ENCODE data around the gene NUCB1. TPM values are rescaled to one million over a fixed set of nuclear protein-coding genes. Genes with fewer than 3 reads are reported as not detected.

The NUCB1 gene
- total and polyA plus RNA-seq, 9 of the 15 experiments (the other 6 are each of a cell fraction or from before 2014, with no cell fraction given), result 3.1 to 153 (median 71.7) TPM

DNA sequence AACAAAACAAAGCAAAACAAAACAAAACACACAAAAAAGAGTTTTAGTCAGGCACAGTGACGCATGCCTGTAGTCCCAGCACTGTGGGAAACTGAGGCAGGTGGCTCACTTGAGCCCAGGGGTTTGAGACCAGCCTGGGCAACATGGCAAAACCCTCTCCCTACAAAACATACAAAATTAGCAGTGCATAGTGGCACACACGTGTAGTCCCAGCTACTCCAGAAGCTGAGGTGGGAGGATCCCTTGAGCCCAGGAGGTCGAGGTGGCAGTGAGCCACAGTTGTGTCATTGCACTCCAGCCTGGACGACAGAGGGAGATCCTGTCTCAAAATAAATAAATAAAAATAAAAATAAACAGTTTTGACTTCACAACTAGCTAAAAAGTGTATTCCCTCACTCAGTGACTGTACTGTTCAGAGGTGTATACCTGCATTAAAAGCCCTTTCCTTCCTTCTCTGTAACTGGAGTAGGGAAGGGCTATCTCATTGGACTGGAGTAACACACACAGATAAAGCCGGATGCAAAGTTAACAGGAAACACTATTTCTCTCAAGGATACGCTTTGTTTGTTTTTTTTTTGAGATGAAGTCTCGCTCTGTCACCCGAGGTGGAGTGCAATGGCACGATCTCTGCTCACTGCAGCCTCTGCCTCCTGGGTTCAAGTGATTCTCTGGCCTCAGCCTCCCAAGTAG, 50.9 kb downstream of the NUCB1 start:
- ChIA-PET CTCF (ENCODE audit: low intra/inter-chr PET ratio) (no interaction called here), POLR2A (interaction anchor here (0.6 to 3.7 kb wide), 7 partner anchors 10 to 79 kb away, joined by 3 to 29 read pairs (median 5); partner anchors contain the start of genes FTL and PPP1R15A)
- peak in 2 of 4 experiments; percentile 44 to 52 for DNase-seq (ENCODE audit: extremely low read depth in 1 of 4, low spot score in 3 of 4)
- no peak overlapping the region for H3K4me3 ChIP-seq
- FAIRE-seq, result peak; percentile 23
- in situ Hi-C loops (cut with MboI), result no loop called here
- peaks cover 31 to 46% of the 10 kb centered on the region in 2 experiments; a peak in 4 of 5 replicates for H3K4me1 ChIP-seq (replicated peaks in 1 of 2; ENCODE audit: control insufficient read depth in 2 of 2, insufficient read depth in 2 of 2, low read length in 2 of 2)
- H3K36me3 ChIP-seq (ENCODE audit: control insufficient read depth, insufficient read depth, low read length), result peaks cover 2% of the 10 kb centered on the region; the same call in 1 of the 3 replicates
- H2AFZ ChIP-seq (ENCODE audit: low read depth, low read length), result peak overlapping the region; percentile 85
- peak; percentile 49 for ATAC-seq
- H4K20me1 ChIP-seq (replicated peaks; ENCODE audit: control insufficient read depth, insufficient read depth, low read length), result no peaks in the 10 kb centered on the region
- intact Hi-C loops (cut with micrococcal nuclease), result no loop called here
- peak overlapping the region; percentile 70 for H3K27ac ChIP-seq (ENCODE audit: extremely low read depth, low read depth, low read length)
- no TSS peak for BruUV-seq (replicated peaks)
- WGBS (ENCODE audit: insufficient coverage, low coverage, missing lambda C conversion rate), result 13% methylated on average over 9 of the region's 9 CpGs
- H3K79me2 ChIP-seq (ENCODE audit: control insufficient read depth, insufficient read depth, low read length), result peaks cover 12% of the 10 kb centered on the region
- peak overlapping the region; percentile 56 for H3K4me2 ChIP-seq (ENCODE audit: insufficient read depth, low read length)
- no peaks in the 10 kb centered on the region for H3K9me1 ChIP-seq (ENCODE audit: control insufficient read depth, insufficient read depth, low read length)
- peak overlapping the region in 1 of 2 experiments; percentile 45; a peak in 2 of 4 replicates for H3K9ac ChIP-seq (ENCODE audit: insufficient read depth in 1 of 2, low read depth in 2 of 2, low read length in 2 of 2)
- no peaks in the 10 kb centered on the region for H3K27me3 ChIP-seq (ENCODE audit: control insufficient read depth in 2 of 2, insufficient read depth in 2 of 2, low read length in 2 of 2)
- peaks cover 11% of the 10 kb centered on the region for H3K9me3 ChIP-seq (replicated peaks; ENCODE audit: control insufficient read depth, insufficient read depth, low read depth, low read length)
- TF ChIP-seq RBBP5 (IDR thresholded peaks at IDR 0.05; ENCODE audit: borderline replicate concordance, insufficient read depth, low read length, poor library complexity, severe bottlenecking) (no peak), LEF1 (IDR thresholded peaks at IDR 0.05) (peak; percentile 40), NONO (IDR thresholded peaks at IDR 0.05; ENCODE audit: low read depth in 2 of 2, low read length in 1 of 2) (no peak), ZNF444 (CRISPR knock-in tag; IDR thresholded peaks at IDR 0.05) (peak; percentile 53; the same call in 1 of the 2 replicates), SMARCA4 (IDR thresholded peaks at IDR 0.05) (peak; percentile 56; the same call in 1 of the 2 replicates), JUND (IDR thresholded peaks at IDR 0.05; ENCODE audit: borderline replicate concordance, low read depth, low read length) (no peak), JUND (tag; IDR thresholded peaks at IDR 0.05; ENCODE audit: borderline replicate concordance, low read depth, low read length) (no peak), XRCC5 (IDR thresholded peaks at IDR 0.05; ENCODE audit: low read depth, low read length) (no peak), FOXK2 (conservative IDR thresholded peaks at IDR 0.05 in 1 of 2, IDR thresholded peaks at IDR 0.05 in 1 of 2; ENCODE audit: low read depth in 2 of 2) (peak in 1 of 2 experiments; percentile 33; a peak in 1 of 4 replicates), SAFB2 (IDR thresholded peaks at IDR 0.05; ENCODE audit: borderline replicate concordance, low read depth, low read length, severe bottlenecking) (no peak), ZNF12 (CRISPR knock-in tag; IDR thresholded peaks at IDR 0.05) (no peak), RCOR1 (IDR thresholded peaks at IDR 0.05; ENCODE audit: borderline replicate concordance in 1 of 2, low read depth in 2 of 2, low read length in 2 of 2) (peak in 1 of 2 experiments; percentile 7; a peak in 1 of 4 replicates), BCOR (IDR thresholded peaks at IDR 0.05) (peak; percentile 80; the same call in 1 of the 2 replicates)
- TF ChIP-seq, protein P1, sequence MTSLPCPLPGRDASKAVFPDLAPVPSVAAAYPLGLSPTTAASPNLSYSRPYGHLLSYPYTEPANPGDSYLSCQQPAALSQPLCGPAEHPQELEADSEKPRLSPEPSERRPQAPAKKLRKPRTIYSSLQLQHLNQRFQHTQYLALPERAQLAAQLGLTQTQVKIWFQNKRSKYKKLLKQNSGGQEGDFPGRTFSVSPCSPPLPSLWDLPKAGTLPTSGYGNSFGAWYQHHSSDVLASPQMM (CRISPR knock-in tag; IDR thresholded peaks at IDR 0.05), result no peak
- TF ChIP-seq, protein P2, sequence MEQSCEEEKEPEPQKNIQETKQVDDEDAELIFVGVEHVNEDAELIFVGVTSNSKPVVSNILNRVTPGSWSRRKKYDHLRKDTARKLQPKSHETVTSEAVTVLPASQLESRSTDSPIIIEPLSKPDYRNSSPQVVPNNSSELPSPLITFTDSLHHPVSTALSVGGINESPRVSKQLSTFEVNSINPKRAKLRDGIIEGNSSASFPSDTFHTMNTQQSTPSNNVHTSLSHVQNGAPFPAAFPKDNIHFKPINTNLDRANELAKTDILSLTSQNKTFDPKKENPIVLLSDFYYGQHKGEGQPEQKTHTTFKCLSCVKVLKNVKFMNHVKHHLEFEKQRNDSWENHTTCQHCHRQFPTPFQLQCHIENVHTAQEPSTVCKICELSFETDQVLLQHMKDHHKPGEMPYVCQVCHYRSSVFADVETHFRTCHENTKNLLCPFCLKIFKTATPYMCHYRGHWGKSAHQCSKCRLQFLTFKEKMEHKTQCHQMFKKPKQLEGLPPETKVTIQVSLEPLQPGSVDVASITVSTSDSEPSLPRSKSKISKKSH (CRISPR knock-in tag; IDR thresholded peaks at IDR 0.05), result no peak
- TF ChIP-seq, protein P3, sequence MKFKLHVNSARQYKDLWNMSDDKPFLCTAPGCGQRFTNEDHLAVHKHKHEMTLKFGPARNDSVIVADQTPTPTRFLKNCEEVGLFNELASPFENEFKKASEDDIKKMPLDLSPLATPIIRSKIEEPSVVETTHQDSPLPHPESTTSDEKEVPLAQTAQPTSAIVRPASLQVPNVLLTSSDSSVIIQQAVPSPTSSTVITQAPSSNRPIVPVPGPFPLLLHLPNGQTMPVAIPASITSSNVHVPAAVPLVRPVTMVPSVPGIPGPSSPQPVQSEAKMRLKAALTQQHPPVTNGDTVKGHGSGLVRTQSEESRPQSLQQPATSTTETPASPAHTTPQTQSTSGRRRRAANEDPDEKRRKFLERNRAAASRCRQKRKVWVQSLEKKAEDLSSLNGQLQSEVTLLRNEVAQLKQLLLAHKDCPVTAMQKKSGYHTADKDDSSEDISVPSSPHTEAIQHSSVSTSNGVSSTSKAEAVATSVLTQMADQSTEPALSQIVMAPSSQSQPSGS (CRISPR knock-in tag; IDR thresholded peaks at IDR 0.05), result no peak
